ENCODE measurements around the gene TNRC6C.

The TNRC6C gene

GRCh38 chr17:78140169-78141051 lies 181.9 kb downstream of the TNRC6C start:
- Histone ChIP-seq H3K4me1 (ENCODE audit: low read depth, poor library complexity, severe bottlenecking) (peaks cover 80% of the 10 kb centered on the region), H3K27ac (no peak overlapping the region; the same call in 1 of the 2 replicates), H3K36me3 (ENCODE audit: insufficient read depth) (no peaks in the 10 kb centered on the region), H3K4me2 (peak overlapping the region; percentile 70), H3K4me3 (IDR thresholded peaks at IDR 0.05; ENCODE audit: insufficient read depth, low read depth, low read length) (no peak overlapping the region), H4K20me1 (ENCODE audit: insufficient read depth) (no peaks in the 10 kb centered on the region), H2AFZ (ENCODE audit: low read depth) (no peak overlapping the region), H3K27me3 (ENCODE audit: insufficient read depth, low read depth) (no peaks in the 10 kb centered on the region), H3K9ac (no peak overlapping the region), H3K79me2 (ENCODE audit: insufficient read depth, low read depth) (no peaks in the 10 kb centered on the region)
- TF ChIP-seq CTCF (conservative IDR thresholded peaks at IDR 0.05; ENCODE audit: low read depth, low read length): no peak

GRCh38 chr17:78141437-78142118 lies 183.1 kb downstream of the TNRC6C start:
- no peaks in the 10 kb centered on the region for H3K79me2 ChIP-seq (ENCODE audit: insufficient read depth, low read depth)
- no peak overlapping the region for H2AFZ ChIP-seq (ENCODE audit: low read depth)
- H3K9ac ChIP-seq: no peak overlapping the region
- peaks cover 79% of the 10 kb centered on the region for H3K4me1 ChIP-seq (ENCODE audit: low read depth, poor library complexity, severe bottlenecking)
- TF ChIP-seq CTCF (conservative IDR thresholded peaks at IDR 0.05; ENCODE audit: low read depth, low read length): no peak
- no peaks in the 10 kb centered on the region for H3K27me3 ChIP-seq (ENCODE audit: insufficient read depth, low read depth)
- peak overlapping the region; percentile 70 for H3K4me2 ChIP-seq
- H3K27ac ChIP-seq: peak overlapping the region; percentile 45
- H3K36me3 ChIP-seq (ENCODE audit: insufficient read depth): no peaks in the 10 kb centered on the region
- H4K20me1 ChIP-seq (ENCODE audit: insufficient read depth): no peaks in the 10 kb centered on the region
- H3K4me3 ChIP-seq (IDR thresholded peaks at IDR 0.05; ENCODE audit: insufficient read depth, low read depth, low read length): no peak overlapping the region

GRCh38 chr17:78142119-78142861 lies 183.8 kb downstream of the TNRC6C start:
- H3K9ac ChIP-seq: no peak overlapping the region
- peak overlapping the region; percentile 45 for H3K27ac ChIP-seq
- no peaks in the 10 kb centered on the region for H4K20me1 ChIP-seq (ENCODE audit: insufficient read depth)
- no peaks in the 10 kb centered on the region for H3K79me2 ChIP-seq (ENCODE audit: insufficient read depth, low read depth)
- no peak for TF ChIP-seq CTCF (conservative IDR thresholded peaks at IDR 0.05; ENCODE audit: low read depth, low read length)
- H3K27me3 ChIP-seq (ENCODE audit: insufficient read depth, low read depth): no peaks in the 10 kb centered on the region
- no peak overlapping the region for H3K4me3 ChIP-seq (IDR thresholded peaks at IDR 0.05; ENCODE audit: insufficient read depth, low read depth, low read length)
- peaks cover 79% of the 10 kb centered on the region for H3K4me1 ChIP-seq (ENCODE audit: low read depth, poor library complexity, severe bottlenecking)
- H3K4me2 ChIP-seq: peak overlapping the region; percentile 70
- no peaks in the 10 kb centered on the region for H3K36me3 ChIP-seq (ENCODE audit: insufficient read depth)
- no peak overlapping the region for H2AFZ ChIP-seq (ENCODE audit: low read depth)

Measured in KMS-11 (cell line).